Peyer's patch (tissue), 4 donors: Measurements from ENCODE around the gene EFCAB10.

Experiments used
- POLR2A ChIP-seq, 2 donors: fragments of 450-650 bp; IDR thresholded peaks; one replicate each; pipeline ENCODE4 v1.5.1; 2017; ENCODE audit warnings: antibody characterized with exemption in 2 of 2, mild to moderate bottlenecking in 2 of 2, moderate library complexity in 2 of 2
- TF ChIP-seq, protein P1 (sequence below), 6 experiments: fragments of 450-650 bp in 4 of 6; fragments of 200-600 bp in 2 of 6; sonication (generic) in 1 of 6; IDR thresholded peaks; one replicate each; pipeline ENCODE4 v1.5.1; 2017 to 2019; ENCODE audit warnings: antibody characterized with exemption in 6 of 6, mild to moderate bottlenecking in 3 of 6, moderate library complexity in 1 of 6

- TF ChIP-seq POLR2A (IDR thresholded peaks at IDR 0.05) = no peak
- TF ChIP-seq, protein P1, sequence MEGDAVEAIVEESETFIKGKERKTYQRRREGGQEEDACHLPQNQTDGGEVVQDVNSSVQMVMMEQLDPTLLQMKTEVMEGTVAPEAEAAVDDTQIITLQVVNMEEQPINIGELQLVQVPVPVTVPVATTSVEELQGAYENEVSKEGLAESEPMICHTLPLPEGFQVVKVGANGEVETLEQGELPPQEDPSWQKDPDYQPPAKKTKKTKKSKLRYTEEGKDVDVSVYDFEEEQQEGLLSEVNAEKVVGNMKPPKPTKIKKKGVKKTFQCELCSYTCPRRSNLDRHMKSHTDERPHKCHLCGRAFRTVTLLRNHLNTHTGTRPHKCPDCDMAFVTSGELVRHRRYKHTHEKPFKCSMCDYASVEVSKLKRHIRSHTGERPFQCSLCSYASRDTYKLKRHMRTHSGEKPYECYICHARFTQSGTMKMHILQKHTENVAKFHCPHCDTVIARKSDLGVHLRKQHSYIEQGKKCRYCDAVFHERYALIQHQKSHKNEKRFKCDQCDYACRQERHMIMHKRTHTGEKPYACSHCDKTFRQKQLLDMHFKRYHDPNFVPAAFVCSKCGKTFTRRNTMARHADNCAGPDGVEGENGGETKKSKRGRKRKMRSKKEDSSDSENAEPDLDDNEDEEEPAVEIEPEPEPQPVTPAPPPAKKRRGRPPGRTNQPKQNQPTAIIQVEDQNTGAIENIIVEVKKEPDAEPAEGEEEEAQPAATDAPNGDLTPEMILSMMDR (IDR thresholded peaks at IDR 0.05) = no peak
Observed at GRCh38 chr7:105559926-105560325, 21.4 kb downstream of the EFCAB10 start.
